HG03378 (cell line): ENCODE data around the gene LRP1B.
"Not testable (repeated sequence)": the region's sequence is repeated elsewhere in the genome, so short reads cannot be mapped to it uniquely, and the experiment has no call there.

Experiments used
- ATAC-seq: cut with Tn5 transposase; IDR thresholded peaks from one replicate; pipeline ENCODE4 v1.9.1; 2021; ENCODE audit warnings: mild to moderate bottlenecking, moderate library complexity; ENCODE audit not compliant: unreplicated experiment

LRP1B gene

DNA sequence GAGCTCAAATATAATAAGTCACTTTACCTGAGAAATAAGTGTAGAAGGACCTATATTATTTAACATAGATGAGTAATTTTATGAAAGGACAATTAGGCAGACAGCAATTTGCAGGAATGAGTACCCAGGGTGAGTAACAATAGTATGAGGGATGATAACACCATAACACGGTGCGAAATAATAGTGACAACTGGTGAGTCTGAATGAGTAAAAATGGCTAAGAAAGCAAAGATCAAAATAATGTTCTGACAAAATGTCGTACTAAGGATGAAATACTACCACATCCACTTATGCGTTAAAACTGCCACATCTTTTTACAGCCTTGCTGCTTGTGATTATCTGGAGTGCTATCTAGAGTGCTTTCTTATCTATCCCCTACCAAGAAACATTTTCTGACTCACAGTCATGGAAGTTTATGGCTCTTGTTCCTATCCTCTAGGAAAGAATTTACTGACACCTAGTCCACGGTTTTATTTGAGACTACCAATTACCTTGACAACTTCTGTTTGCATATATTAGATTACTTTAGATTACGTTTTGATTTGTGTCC, 929.7 kb downstream of the LRP1B start:
- ATAC-seq: no peak

DNA sequence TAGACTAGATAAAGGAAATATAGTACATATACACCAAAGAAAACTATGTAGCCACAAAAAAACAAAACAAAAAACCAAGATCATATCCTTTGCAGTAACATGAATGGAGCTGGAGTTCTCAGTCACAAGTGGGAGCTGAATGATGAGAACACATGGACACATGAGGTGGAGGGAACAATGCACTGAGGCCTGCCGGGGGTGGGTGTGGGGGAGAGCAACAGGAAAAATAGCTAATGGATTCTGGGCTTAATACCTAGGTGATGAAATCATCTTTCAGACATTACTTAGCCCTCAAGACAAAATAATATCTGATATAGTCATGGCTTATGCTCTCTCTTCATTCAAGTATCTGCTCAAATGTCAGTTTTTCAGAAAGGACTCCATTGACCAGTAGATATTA, 930.6 kb downstream of the LRP1B start:
- ATAC-seq: no peak

DNA sequence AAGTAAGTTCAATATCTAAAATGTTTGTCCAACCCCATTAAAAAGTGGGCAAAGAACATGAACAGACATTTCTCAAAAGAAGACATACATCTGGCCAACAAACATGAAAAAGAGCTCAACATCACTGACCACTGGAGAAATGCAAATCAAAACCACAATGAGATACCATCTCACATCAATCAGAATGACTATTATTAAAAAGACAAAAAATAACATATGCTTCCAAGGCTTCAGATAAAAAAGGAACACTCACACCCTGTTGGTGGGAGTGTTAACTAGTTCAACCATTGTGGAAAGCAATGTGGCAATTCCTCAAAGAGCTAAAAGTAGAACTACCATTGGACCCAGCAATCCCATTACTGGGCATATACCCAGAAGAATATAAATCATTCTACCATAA, 931.1 kb downstream of the LRP1B start:
- ATAC-seq: no peak

DNA sequence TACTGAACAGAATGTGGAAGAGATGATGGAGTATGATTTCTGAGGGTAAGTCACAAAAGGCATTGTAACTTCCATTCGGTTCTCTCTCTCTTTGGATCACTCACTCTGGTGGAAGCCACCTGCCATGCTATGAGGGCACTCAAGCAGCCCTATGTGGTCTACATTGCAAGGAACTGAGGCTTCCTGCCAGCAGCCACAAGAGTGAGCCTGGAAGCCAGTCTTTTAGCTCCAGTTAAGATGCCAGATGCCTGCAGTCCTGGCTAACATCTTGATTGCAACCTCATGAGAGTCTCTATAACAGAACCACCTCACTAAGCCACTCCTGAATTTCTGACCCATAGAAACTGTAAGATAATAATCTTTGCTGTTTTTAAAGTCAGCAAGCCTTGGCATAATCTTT, 935.7 kb downstream of the LRP1B start:
- no peak for ATAC-seq

DNA sequence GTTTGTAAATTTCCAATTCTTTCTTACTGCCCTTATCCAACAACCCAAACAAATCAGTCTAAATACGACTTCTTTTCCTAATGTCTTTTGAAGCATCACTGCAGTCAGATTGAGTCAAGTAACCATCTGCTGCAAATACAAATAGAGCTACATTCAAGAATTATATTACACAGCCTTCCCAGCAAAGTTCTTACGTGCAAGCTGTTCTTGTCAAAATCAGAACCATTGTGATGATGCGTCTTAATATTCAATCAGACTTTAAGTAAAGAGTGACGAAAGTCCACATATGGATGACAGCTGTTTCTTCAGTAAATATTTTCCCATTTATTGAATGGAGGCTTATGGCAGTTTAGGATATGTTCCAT, 943.8 kb downstream of the LRP1B start:
- ATAC-seq: no peak

DNA sequence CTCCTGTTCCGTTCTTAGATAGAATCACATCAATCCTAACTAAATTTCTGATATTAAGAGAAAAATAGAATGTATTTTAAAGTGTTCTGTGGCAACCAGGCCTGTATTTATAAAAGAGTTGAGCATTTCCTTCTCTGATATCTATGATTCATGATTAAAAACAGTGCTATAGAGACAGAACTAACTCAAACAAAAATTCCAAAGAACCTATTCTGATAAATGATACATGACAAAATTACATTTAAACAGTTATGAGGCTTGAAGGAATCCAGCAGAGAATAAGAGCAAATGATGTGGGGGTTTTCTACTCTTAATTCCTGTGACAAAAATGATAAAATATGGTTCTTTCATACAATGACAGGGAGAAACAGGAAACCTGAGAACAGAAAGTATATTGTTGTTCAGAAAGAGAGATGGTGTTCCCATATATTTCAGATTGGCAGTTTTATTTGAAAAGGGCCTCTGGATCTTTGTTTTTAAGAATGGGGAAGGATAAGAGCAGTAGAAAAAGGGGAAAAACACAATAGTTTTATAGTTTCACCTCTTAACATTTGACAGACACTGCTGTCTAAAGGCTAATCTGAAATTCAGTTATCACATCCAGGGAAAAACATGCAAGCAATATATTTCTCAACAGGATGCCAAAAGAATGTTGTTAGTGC, 944.3 kb downstream of the LRP1B start:
- ATAC-seq: no peak

DNA sequence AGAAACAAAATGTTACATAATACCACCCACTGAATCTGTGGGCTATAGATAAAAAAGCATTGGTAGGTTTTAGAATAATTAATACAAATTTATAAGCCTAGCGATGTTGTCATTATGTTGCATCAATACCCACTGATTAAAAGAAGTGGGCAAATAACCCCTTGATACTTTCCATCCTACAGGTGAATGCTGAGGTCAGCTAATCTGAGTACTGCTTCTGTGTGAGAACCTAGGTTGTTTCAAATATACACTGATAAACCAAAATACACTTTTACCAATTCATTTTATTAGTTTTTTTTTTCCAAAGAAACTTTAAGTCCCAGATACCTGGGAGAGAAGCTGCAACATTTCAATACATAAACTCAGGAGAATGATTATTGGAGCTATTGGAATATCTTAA, 948.6 kb downstream of the LRP1B start:
- ATAC-seq: no peak

DNA sequence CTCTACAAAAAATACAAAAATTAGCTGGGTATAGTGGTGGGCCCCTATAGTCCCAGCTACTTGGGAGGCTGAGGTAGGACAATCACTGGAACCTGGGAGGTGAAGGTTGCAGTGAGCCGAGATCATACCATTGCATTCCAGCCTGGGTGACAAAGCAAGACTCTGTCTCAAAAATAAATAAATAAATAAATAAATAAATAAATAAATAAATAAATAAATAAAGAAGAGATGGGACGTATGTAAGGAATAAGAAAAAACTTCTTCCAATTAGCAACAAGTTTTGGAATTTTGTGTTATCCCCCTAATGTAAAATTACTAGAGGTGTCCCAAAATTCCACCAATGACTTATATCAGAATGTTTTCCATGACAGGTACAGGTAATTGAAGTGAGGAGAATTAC, 961.7 kb downstream of the LRP1B start:
- ATAC-seq: not testable (repeated sequence)

DNA sequence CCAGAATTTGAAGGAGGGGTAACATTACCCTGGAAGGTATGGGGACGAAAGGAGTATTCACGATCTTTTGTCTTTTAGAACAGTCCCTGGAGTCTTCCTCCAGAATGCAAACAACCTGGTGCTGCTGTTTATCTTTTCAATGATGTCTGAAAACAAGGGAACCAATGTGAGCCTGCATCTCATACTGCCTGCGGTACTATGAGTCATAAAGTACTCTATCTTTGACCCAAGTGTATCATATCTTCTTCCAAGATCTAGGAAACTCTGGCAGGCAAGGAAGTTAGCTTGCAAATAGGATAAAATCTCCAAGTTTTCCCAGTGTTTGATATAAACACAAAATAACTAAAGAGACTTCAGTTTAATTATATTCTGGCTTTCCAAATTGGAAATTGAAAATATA, 968.5 kb downstream of the LRP1B start:
- ATAC-seq: no peak

DNA sequence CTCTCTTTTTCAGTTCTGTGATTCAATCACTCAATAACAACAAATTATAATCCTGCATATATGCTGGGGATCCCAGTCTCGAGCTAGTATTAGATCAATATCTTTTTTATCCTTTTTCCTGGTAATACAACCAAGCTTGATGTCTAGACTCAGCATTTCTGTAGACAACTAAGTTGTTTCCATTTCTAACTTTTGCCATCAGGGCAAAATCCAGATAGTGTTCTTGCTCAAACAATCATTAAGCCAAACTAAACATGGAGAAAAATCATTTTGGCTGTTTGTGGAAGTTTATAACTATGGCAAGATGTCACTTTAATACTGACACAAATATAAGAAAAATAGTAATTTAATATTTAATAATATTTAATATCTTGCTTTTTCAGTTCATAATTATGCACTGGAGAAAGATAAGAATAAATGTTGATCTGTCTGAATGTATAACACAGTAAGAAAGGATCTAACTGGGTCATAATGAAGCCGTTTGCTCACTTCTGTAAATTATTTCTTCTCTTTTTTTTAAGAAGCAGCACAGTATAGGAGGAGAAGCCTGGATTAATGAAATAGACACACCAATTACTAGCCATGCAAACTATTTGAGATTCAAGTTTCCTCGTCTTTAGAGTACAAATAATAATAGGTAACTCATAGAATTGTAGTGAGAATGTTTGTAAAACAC, 979.1 kb downstream of the LRP1B start:
- ATAC-seq: no peak

DNA sequence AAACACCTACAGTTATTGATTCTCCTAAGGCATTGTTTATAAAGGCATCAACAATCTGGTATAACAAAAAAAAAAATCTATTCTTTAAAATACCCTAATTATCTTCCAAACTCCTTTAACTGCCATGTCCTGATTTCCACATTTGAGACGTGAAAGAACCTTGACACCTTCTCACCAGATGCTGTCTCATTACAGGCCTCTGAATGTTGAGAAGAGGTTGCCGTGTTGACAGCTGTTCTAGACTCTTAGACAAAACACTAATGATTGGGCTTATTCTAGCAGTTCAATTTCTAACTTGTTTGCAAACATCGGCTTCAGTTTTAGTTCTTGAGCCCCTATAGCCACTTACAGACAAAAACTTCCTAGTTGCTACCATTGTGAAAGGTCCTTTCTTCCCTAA, 988.8 kb downstream of the LRP1B start:
- no peak for ATAC-seq

DNA sequence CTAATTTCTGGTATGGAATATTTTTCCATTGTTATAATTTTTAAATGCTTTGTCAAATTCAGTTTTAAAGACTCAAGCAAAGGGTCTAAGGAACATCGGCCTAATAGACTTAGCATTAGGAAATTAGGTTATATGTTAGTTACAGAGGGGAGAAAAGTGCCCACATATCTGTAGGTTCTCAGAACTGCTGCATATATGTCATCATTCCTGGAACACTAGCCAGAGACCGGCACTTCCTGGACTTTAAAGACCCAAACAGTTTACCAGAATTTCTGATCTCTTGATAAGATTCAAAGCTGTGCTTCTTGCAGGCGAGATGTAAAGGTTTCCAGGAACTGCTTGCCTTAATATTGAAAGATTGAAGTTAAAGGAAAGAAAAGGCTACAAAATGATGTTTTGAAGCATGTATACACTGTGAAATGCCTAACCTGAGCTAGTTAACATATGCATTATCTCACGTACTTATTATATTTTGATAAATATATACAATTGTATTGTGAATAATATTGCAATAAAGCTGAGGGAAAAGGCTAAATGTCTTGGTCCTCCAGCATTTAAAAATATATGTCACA, 993.6 kb downstream of the LRP1B start:
- no peak for ATAC-seq

DNA sequence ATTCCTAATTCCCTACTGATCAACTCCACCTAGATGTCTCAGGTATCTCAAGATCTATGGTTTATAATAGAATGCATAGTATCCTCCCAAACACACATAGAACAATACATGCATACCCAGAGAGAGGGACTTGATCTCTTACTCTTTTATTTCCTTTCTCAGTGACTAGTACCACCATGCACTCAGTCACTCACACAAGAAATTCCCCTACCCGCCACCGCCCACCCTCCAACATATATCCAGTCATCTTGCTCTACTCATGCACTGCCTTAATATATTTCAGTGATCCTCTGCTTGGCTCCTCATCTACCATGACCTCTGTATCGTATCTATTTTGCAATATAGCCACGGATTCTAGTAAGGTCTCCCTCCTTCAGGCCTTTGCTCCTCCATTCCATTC, 996.9 kb downstream of the LRP1B start:
- ATAC-seq: no peak

DNA sequence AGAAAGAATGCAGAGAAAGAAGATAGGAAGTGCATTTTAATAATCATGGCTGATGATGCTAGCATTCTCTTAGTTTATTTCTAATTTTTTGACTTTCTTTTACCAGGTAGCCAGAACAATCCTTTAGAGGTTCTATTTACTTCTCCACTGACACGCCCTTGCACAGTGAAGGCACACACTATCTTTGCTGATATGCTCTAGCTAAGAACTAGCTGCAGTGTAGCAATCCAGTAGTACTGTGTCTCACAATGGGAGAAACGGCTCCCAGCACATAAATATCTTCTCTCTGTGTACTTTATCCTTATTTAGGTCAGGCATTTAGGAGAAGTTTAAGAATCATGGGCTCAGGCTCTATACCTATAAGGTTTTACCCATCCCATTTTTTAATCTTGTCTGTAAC, 1005.4 kb downstream of the LRP1B start:
- ATAC-seq: no peak

DNA sequence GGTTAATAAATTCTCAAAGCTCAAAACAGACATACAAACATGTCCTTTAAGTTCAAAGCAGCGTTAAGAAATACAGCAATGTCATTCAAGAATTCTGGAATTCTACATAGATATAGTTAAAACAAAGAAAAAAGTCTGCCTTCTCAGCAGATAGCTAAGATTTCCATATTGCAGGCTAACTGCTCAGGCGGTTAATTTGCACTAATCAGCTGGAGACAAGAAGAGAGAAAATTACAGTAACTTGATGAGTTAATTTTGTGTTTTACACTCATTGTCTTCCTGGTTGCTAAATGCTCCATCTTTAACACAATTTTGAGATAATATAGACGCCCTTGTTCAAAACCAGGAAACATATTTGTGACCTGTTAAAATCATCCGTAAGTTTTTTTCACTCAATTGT, 1012.0 kb downstream of the LRP1B start:
- ATAC-seq: no peak

DNA sequence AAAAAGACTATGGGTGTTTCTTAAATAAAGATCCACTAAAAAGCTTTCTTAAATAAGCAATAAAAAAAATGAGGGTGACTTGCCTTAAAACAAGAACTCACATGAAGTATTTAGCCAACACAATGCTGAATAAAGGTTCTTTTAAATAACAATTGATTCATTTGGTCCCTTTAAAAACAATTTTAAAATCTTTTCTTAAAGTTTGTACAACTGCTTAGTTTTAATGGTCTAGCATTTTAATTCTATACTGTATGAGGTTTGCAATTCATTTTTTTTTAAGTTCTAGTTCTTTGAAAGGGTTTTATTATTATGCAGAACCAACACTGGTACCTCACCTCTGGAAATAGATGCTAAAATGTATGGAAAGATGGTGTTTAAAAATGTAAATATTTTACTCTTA, 1017.5 kb downstream of the LRP1B start:
- ATAC-seq: no peak

DNA sequence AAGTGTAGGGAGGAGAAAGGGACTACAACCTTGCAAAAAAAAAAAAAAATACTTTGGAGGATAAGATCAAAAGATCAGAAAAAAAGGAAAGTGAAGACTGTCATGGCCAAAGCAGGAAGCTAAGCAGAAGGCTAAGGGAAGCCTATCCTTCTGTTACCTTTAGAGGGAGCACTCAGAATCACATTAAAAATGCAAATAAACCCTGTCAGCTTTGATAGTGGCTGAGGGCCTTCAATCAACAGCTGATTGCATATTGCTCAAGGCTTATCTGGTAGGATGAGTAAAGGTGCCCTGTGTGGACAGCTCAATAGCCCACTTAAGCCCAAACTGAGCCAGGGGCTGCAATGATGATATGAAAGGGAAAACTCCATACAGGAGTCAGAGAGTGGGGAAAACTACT, 1021.2 kb downstream of the LRP1B start:
- ATAC-seq: no peak

DNA sequence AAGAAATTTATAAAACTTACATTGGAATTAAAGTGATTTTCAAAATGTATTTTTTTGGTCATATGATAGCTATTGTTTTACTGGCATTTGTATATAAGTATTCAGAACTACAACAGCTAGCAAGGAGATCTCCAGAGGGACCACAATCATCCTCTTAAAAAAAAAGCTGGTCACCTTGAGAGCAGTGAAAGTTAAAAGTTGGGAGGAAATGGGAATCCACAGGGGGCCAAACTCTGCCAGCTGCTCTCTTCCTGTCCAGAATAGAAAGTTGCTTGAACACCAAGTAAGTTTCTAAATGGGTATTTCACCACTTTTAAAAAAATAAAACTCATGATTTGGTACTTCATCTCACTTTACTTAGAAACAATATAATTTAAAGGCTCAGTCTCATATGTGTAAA, 1025.1 kb downstream of the LRP1B start:
- ATAC-seq: no peak

DNA sequence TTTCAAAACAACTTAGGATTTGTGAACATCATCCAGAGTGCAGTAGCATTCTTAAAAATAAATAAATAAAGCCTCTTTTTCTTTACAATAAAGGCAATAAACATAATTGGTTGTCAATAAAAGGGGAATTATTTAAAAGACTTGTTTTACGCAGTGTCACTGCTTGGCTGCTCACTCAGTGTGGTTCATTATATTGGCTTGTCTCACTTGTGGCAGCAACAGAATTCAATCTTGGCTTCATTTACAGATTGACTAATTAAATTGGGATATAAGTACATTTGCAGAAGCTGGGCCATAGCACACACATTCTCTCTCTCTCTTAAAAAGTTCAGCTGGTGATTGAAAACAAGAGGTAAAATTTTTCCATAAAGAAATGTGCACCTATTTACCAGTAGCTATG, 1027.6 kb downstream of the LRP1B start:
- no peak for ATAC-seq

DNA sequence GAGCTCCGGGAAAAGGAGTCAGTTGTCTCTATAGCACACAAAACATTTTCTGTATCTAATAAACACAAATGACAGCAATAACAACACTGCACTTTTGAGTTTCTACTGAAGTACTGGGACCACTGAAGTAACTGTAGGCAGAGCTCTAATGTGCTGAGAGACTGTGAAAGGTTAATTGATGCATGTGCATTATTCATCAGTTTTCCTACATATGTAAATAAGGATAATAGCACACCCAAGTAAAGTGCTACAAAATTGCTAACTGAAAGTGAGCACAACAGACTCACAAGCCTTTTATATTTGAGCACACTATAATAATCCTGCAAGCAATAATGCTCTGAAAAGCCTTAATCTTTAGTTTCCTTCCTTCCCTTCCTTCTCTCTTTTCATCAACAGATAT, 1051.6 kb downstream of the LRP1B start:
- ATAC-seq: no peak

DNA sequence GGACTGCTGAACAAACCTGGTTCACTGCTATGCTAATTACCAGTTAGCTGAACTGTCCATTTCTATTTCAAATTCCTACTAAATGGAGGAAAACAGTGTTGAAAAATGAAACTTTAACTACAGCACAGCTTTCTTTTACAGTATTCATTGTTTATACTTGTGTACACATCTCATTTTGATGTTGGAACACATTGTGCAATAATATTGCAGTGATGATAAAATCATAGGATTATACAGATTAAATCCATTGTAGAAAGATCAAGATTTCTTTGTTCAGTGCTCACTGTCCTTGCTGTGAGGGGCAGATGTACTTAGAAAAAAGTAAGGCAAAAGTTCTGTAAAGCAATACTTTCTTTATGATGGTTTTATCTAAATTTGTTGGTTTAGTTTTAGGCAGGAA, 1055.1 kb downstream of the LRP1B start:
- ATAC-seq: no peak

DNA sequence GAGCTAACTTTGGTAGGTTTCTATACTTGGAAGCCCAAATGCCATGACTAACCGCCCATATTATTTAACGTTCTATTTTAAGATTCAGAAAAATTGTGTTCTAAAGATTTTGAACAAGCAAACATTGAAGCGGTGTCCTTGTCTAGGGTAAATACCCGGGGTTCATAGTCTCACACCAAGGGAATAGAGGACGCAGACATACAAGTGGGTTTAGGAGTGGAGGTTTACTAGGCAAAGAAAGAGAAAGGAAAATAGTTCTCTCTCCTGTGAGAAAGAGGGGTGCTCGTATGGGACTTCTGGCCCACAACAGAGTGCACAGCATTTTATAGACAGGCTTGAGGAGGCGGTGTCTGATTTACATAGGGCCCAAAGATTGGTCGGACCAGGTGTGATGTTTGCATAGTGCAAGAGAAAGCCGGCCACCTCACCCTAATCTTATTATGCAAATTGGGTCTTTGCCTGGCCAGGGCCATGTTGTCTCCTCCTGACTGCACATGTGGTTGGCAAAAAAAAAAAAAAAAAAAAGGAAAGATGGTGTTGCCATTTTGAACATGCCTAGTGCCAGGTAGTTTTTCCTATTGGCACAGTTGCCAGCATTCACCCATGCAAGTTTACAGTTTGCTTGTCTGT, 1062.6 kb downstream of the LRP1B start:
- no peak for ATAC-seq
